Activated CD8-positive, alpha-beta T cell treated with anti-CD3 and anti-CD28 coated beads, Interleukin-2, amount 10 ng/mL, durations not matched to agents 7 days and 5 days (primary cell): ENCODE data around the gene MYH4. TPM values are rescaled to one million over a fixed set of nuclear protein-coding genes. Genes with fewer than 3 reads are reported as not detected.

ENCODE experiments used
- ATAC-seq: fragments of 150-1000 bp; cut with Tn5 transposase; one replicate; pipeline ENCODE4 v1.10.0; 2021; ENCODE audit warnings: moderate library complexity
- CTCF ChIA-PET: fragments of 350-600 bp; sonication (Branson Sonifier 250); formaldehyde crosslinking; loops from one replicate; lab custom pipeline; 2021; ENCODE audit warnings: antibody characterized with exemption; lab: Charles Lee
- POLR2A ChIA-PET: fragments of 350-600 bp; sonication (Branson Sonifier 250); formaldehyde crosslinking; loops from one replicate; lab custom pipeline; 2021; ENCODE audit warnings: antibody characterized with exemption; lab: Charles Lee
- DNase-seq: peaks from one replicate; pipeline ENCODE4 v3.0.0-alpha.2; 2020
- H3K27ac Mint-ChIP-seq: one replicate; pipeline ENCODE4 v1.8.0; 2021; ENCODE audit warnings: mild to moderate bottlenecking, mixed read lengths
- H3K27me3 Mint-ChIP-seq: one replicate; pipeline ENCODE4 v1.8.0; 2021; ENCODE audit warnings: low read depth, mixed read lengths
- H3K36me3 Mint-ChIP-seq: one replicate; pipeline ENCODE4 v1.8.0; 2021; ENCODE audit warnings: low read depth, mixed read lengths
- H3K4me1 Mint-ChIP-seq: one replicate; pipeline ENCODE4 v1.8.0; 2021; ENCODE audit warnings: low read depth, mixed read lengths
- H3K4me3 Mint-ChIP-seq: one replicate; pipeline ENCODE4 v1.8.0; 2021; ENCODE audit warnings: mild to moderate bottlenecking, mixed read lengths
- H3K9me3 Mint-ChIP-seq: one replicate; pipeline ENCODE4 v1.8.0; 2022; ENCODE audit warnings: mixed read lengths; ENCODE audit not compliant: insufficient read depth
- total RNA-seq, 2 experiments: library from RNA; stranded (reverse); gene quantifications; one replicate each; pipeline ENCODE4 v1.2.3, GENCODE V29; 2021

The MYH4 gene
- total RNA-seq, 2 experiments from 2014 or later, result not detected

GRCh38 chr17:10463402-10463801 is 6.0 kb downstream of the MYH4 start:
- ChIA-PET POLR2A (no interaction called here), CTCF (no interaction called here)
- DNase-seq (no peak), ATAC-seq (no peak)
- Mint-ChIP-seq H3K4me3 (no peak overlapping the region), H3K27ac (no peak overlapping the region), H3K36me3 (no peaks in the 10 kb centered on the region), H3K27me3 (no peaks in the 10 kb centered on the region), H3K9me3 (no peaks in the 10 kb centered on the region), H3K4me1 (no peaks in the 10 kb centered on the region)

GRCh38 chr17:10460062-10460461 is 9.3 kb downstream of the MYH4 start:
- ChIA-PET POLR2A (no interaction called here), CTCF (no interaction called here)
- peaks cover 7% of the 10 kb centered on the region for H3K27me3 Mint-ChIP-seq
- H3K4me1 Mint-ChIP-seq, result no peaks in the 10 kb centered on the region
- no peak for ATAC-seq
- H3K27ac Mint-ChIP-seq, result no peak overlapping the region
- H3K4me3 Mint-ChIP-seq, result no peak overlapping the region
- no peaks in the 10 kb centered on the region for H3K36me3 Mint-ChIP-seq
- no peak for DNase-seq
- no peaks in the 10 kb centered on the region for H3K9me3 Mint-ChIP-seq

- no peaks in the 10 kb centered on the region for H3K4me1 Mint-ChIP-seq
- H3K27me3 Mint-ChIP-seq, result peaks cover 9% of the 10 kb centered on the region
- H3K4me3 Mint-ChIP-seq, result no peak overlapping the region
- ChIA-PET CTCF (no interaction called here), POLR2A (no interaction called here)
- no peaks in the 10 kb centered on the region for H3K36me3 Mint-ChIP-seq
- no peak for DNase-seq
- no peaks in the 10 kb centered on the region for H3K9me3 Mint-ChIP-seq
- ATAC-seq, result no peak
- no peak overlapping the region for H3K27ac Mint-ChIP-seq
Observed at GRCh38 chr17:10458701-10459100, 10.7 kb downstream of the MYH4 start.

- H3K27ac Mint-ChIP-seq, result no peak overlapping the region
- CTCF ChIA-PET, result no interaction called here
- H3K4me3 Mint-ChIP-seq, result no peak overlapping the region
- no peaks in the 10 kb centered on the region for H3K36me3 Mint-ChIP-seq
- ATAC-seq, result no peak
- H3K9me3 Mint-ChIP-seq, result no peaks in the 10 kb centered on the region
- DNase-seq, result no peak
- POLR2A ChIA-PET, result no interaction called here
- H3K27me3 Mint-ChIP-seq, result peaks cover 9% of the 10 kb centered on the region
- no peaks in the 10 kb centered on the region for H3K4me1 Mint-ChIP-seq
Observed at GRCh38 chr17:10457952-10458351, 11.4 kb downstream of the MYH4 start.

GRCh38 chr17:10447026-10447931 is 22.1 kb downstream of the MYH4 start:
- Mint-ChIP-seq H3K4me3 (no peak overlapping the region), H3K4me1 (no peaks in the 10 kb centered on the region), H3K9me3 (no peaks in the 10 kb centered on the region), H3K27me3 (no peaks in the 10 kb centered on the region), H3K27ac (no peak overlapping the region), H3K36me3 (no peaks in the 10 kb centered on the region)
- ChIA-PET CTCF (interaction anchor here (1.1 kb wide), 1 partner anchor 171 kb away, joined by 3 read pairs; no protein-coding TSS in a partner anchor), POLR2A (no interaction called here)
- ATAC-seq, result no peak
- DNase-seq, result no peak

- ChIA-PET CTCF (no interaction called here), POLR2A (no interaction called here)
- peaks cover 5% of the 10 kb centered on the region for H3K27me3 Mint-ChIP-seq
- H3K27ac Mint-ChIP-seq, result no peak overlapping the region
- H3K9me3 Mint-ChIP-seq, result no peaks in the 10 kb centered on the region
- peaks cover 10% of the 10 kb centered on the region for H3K4me1 Mint-ChIP-seq
- ATAC-seq, result no peak
- no peak overlapping the region for H3K4me3 Mint-ChIP-seq
- DNase-seq, result no peak
- no peaks in the 10 kb centered on the region for H3K36me3 Mint-ChIP-seq
Observed at GRCh38 chr17:10439816-10440215, 29.5 kb downstream of the MYH4 start.

GRCh38 chr17:10435096-10435495 is 34.3 kb downstream of the MYH4 start:
- Mint-ChIP-seq H3K36me3 (no peaks in the 10 kb centered on the region), H3K4me3 (no peak overlapping the region), H3K9me3 (no peaks in the 10 kb centered on the region), H3K27me3 (peaks cover 5% of the 10 kb centered on the region), H3K4me1 (peaks cover 10% of the 10 kb centered on the region), H3K27ac (no peak overlapping the region)
- DNase-seq (no peak), ATAC-seq (no peak)
- ChIA-PET POLR2A (no interaction called here), CTCF (interaction anchor here (0.9 kb wide), 1 partner anchor 182 kb away, joined by 3 read pairs; no protein-coding TSS in a partner anchor)

GRCh38 chr17:10429421-10430045 is 39.8 kb downstream of the MYH4 start:
- ChIA-PET POLR2A (no interaction called here), CTCF (no interaction called here)
- H3K27me3 Mint-ChIP-seq, result peaks cover 9% of the 10 kb centered on the region

GRCh38 chr17:10428781-10429180 is 40.6 kb downstream of the MYH4 start:
- no peak overlapping the region for H3K27ac Mint-ChIP-seq
- CTCF ChIA-PET, result no interaction called here
- no peaks in the 10 kb centered on the region for H3K36me3 Mint-ChIP-seq

More at GRCh38 chr17:10429421-10430045, 39.8 kb downstream of the MYH4 start:
- Mint-ChIP-seq H3K27ac (no peak overlapping the region), H3K36me3 (no peaks in the 10 kb centered on the region), H3K4me3 (no peak overlapping the region), H3K9me3 (no peaks in the 10 kb centered on the region), H3K4me1 (no peaks in the 10 kb centered on the region)
- ATAC-seq (no peak), DNase-seq (no peak)

GRCh38 chr17:10421900-10422542 is 47.3 kb downstream of the MYH4 start, which contains the start of gene MYH8:
MYH8 (minus strand) TSS chr17:10421950; CDS start chr17:10420227, 1,723 bp downstream.
- CTCF ChIA-PET, result no interaction called here
- Mint-ChIP-seq H3K4me1 (no peaks in the 10 kb centered on the region), H3K4me3 (no peak within 1 kb of the TSS)

More at GRCh38 chr17:10428781-10429180, 40.6 kb downstream of the MYH4 start:
- POLR2A ChIA-PET, result no interaction called here
- H3K4me3 Mint-ChIP-seq, result no peak overlapping the region
- no peak for DNase-seq
- ATAC-seq, result no peak
- H3K27me3 Mint-ChIP-seq, result peaks cover 9% of the 10 kb centered on the region
- H3K9me3 Mint-ChIP-seq, result no peaks in the 10 kb centered on the region
- H3K4me1 Mint-ChIP-seq, result no peaks in the 10 kb centered on the region

GRCh38 chr17:10421211-10421610 is 48.1 kb downstream of the MYH4 start:
- peaks cover 3% of the 10 kb centered on the region for H3K27me3 Mint-ChIP-seq
- no peaks in the 10 kb centered on the region for H3K9me3 Mint-ChIP-seq
- DNase-seq, result no peak
- H3K36me3 Mint-ChIP-seq, result no peaks in the 10 kb centered on the region
- no peaks in the 10 kb centered on the region for H3K4me1 Mint-ChIP-seq
- no peak overlapping the region for H3K27ac Mint-ChIP-seq
- ChIA-PET CTCF (no interaction called here), POLR2A (no interaction called here)
- ATAC-seq, result no peak
- H3K4me3 Mint-ChIP-seq, result no peak overlapping the region

More at GRCh38 chr17:10421900-10422542, 47.3 kb downstream of the MYH4 start, which contains the start of gene MYH8:
- DNase-seq (no peak), ATAC-seq (no peak)
- Mint-ChIP-seq H3K27me3 (peaks cover 3% of the 10 kb centered on the region), H3K36me3 (no peaks in the 10 kb centered on the region), H3K9me3 (no peaks in the 10 kb centered on the region), H3K27ac (no peak within 1 kb of the TSS)
- POLR2A ChIA-PET, result no interaction called here

GRCh38 chr17:10420811-10421210 is 48.5 kb downstream of the MYH4 start:
- POLR2A ChIA-PET, result no interaction called here
- peaks cover 3% of the 10 kb centered on the region for H3K27me3 Mint-ChIP-seq
- DNase-seq (no peak), ATAC-seq (no peak)
- no peak overlapping the region for H3K4me3 Mint-ChIP-seq
- H3K4me1 Mint-ChIP-seq, result no peaks in the 10 kb centered on the region
- CTCF ChIA-PET, result no interaction called here
- H3K27ac Mint-ChIP-seq, result no peak overlapping the region
- H3K9me3 Mint-ChIP-seq, result no peaks in the 10 kb centered on the region
- no peaks in the 10 kb centered on the region for H3K36me3 Mint-ChIP-seq
